SK-N-SH (cell line): ENCODE results near the gene GAB1. TPM values are rescaled to one million over a fixed set of nuclear protein-coding genes. Genes with fewer than 3 reads are reported as not detected.

ENCODE experiments used
- CTCF ChIA-PET: fragments of 300-600, 350-600 bp; formaldehyde crosslinking; extraction: SDS; loops from one replicate; lab custom pipeline; 2021; lab: Yijun Ruan, JAX
- POLR2A ChIA-PET: fragments of 350-600 bp; sonication (Branson Sonifier 250); formaldehyde crosslinking; extraction: SDS; loops from one replicate; lab custom pipeline; 2020; ENCODE audit warnings: antibody characterized with exemption, inconsistent platforms; lab: Yijun Ruan, JAX
- DNase-seq: peaks from one replicate; pipeline ENCODE4 v3.0.0; 2012
- H2AFZ ChIP-seq: fragments of 200-600 bp; sonication (generic); 2 replicates; pipeline ENCODE4 v1.8.1; 2016; ENCODE audit warnings: antibody characterized with exemption, mild to moderate bottlenecking, low read depth
- H3F3A ChIP-seq: fragments of 200-600 bp; sonication (generic); replicated peaks from 2 replicates; pipeline ENCODE3; 2016; ENCODE audit warnings: antibody characterized with exemption, mild to moderate bottlenecking; ENCODE audit not compliant: insufficient read depth
- H3K27ac ChIP-seq, 2 experiments: fragments of 200-500 bp in 1 of 2; fragments of 200-600 bp in 1 of 2; sonication (Bioruptor generic) in 1 of 2; sonication (generic), shearing (Covaris generic) in 1 of 2; 2 replicates each; pipeline versions ENCODE4 v1.5.1 to v1.6.1; 2014 to 2016; ENCODE audit warnings: low read depth in 2 of 2, inconsistent platforms in 1 of 2, low read length in 1 of 2, mild to moderate bottlenecking in 1 of 2, mixed read lengths in 1 of 2
- H3K27me3 ChIP-seq: fragments of 200-600 bp; sonication (generic), shearing (Covaris generic); 2 replicates; pipeline ENCODE4 v1.6.1; 2016; ENCODE audit warnings: mixed run types; ENCODE audit not compliant: insufficient read depth
- H3K36me3 ChIP-seq, 2 experiments: fragments of 200-500 bp in 1 of 2; fragments of 200-600 bp in 1 of 2; sonication (Bioruptor generic) in 1 of 2; sonication (generic) in 1 of 2; replicated peaks in 1 of 2; 2 replicates each; pipeline versions ENCODE3 to v1.5.1; 2014 to 2016; ENCODE audit warnings: low read length in 1 of 2, mild to moderate bottlenecking in 1 of 2; ENCODE audit not compliant: insufficient read depth in 2 of 2, control insufficient read depth in 1 of 2
- H3K4me1 ChIP-seq, 2 experiments: fragments of 200-500 bp in 1 of 2; fragments of 200-600 bp in 1 of 2; sonication (Bioruptor generic) in 1 of 2; sonication (generic), shearing (Covaris generic) in 1 of 2; 2 replicates each; pipeline versions ENCODE4 v1.5.1 to v1.6.1; 2014 to 2016; ENCODE audit warnings: low read depth in 1 of 2, low read length in 1 of 2, mixed run types in 1 of 2; ENCODE audit not compliant: insufficient read depth in 2 of 2, control insufficient read depth in 1 of 2
- H3K4me2 ChIP-seq: fragments of 200-600 bp; sonication (generic), shearing (Covaris generic); 2 replicates; pipeline ENCODE4 v1.6.1; 2017; ENCODE audit warnings: mixed run types
- H3K4me3 ChIP-seq, 2 experiments: fragments of 200-500 bp in 1 of 2; fragments of 200-600 bp in 1 of 2; sonication (Bioruptor generic) in 1 of 2; sonication (generic), shearing (Covaris generic) in 1 of 2; 2 replicates each; pipeline versions ENCODE4 v1.5.1 to v1.8.1; 2014 to 2016; ENCODE audit warnings: low read depth in 2 of 2, inconsistent platforms in 1 of 2, low read length in 1 of 2, mild to moderate bottlenecking in 1 of 2, mixed read lengths in 1 of 2, moderate library complexity in 1 of 2
- H3K79me2 ChIP-seq: fragments of 200-600 bp; sonication (generic); 2 replicates; pipeline ENCODE4 v1.8.1; 2017; ENCODE audit warnings: mild to moderate bottlenecking; ENCODE audit not compliant: insufficient read depth
- H3K9ac ChIP-seq: fragments of 200-600 bp; sonication (generic); 2 replicates; pipeline ENCODE4 v1.6.1; 2017; ENCODE audit warnings: mixed run types
- H3K9me2 ChIP-seq: fragments of 200-600 bp; sonication (generic); 2 replicates; pipeline ENCODE4 v1.6.1; 2017; ENCODE audit warnings: mixed run types
- H3K9me3 ChIP-seq: fragments of 200-600 bp; sonication (generic); 2 replicates; pipeline ENCODE4 v1.6.1; 2017; ENCODE audit warnings: mixed run types, mild to moderate bottlenecking, moderate library complexity
- H4K20me1 ChIP-seq: fragments of 200-600 bp; sonication (generic); 2 replicates; pipeline ENCODE4 v1.6.1; 2017; ENCODE audit warnings: mild to moderate bottlenecking, mixed run types; ENCODE audit not compliant: insufficient read depth
- CHD2 ChIP-seq: fragments of 150-350 bp; IDR thresholded peaks from 2 replicates; pipeline ENCODE4 v1.6.1; 2018; ENCODE audit warnings: low read length; ENCODE audit not compliant: partially characterized antibody
- CTCF ChIP-seq: fragments of 200-600 bp; sonication (generic); IDR thresholded peaks from 2 replicates; pipeline ENCODE4 v1.6.1; 2017; ENCODE audit warnings: antibody characterized with exemption, mild to moderate bottlenecking, moderate library complexity
- EP300 ChIP-seq, 2 experiments: IDR thresholded peaks; 2 replicates each; pipeline versions ENCODE4 v1.4.0 to v1.6.1; 2012; ENCODE audit warnings: borderline replicate concordance in 1 of 2, low read depth in 1 of 2, low read length in 1 of 2
- EZH2phosphoT487 ChIP-seq: fragments of 200-600 bp; sonication (generic); IDR thresholded peaks from 2 replicates; pipeline ENCODE4 v1.6.1; 2017; ENCODE audit warnings: low read depth, mixed run types, mild to moderate bottlenecking, antibody characterized with exemption, moderate library complexity, borderline replicate concordance
- FOSL2 ChIP-seq: IDR thresholded peaks from 2 replicates; pipeline ENCODE4 v1.4.0; 2012; ENCODE audit warnings: low read depth, mild to moderate bottlenecking, moderate library complexity, borderline replicate concordance
- FOXJ3 ChIP-seq: sonication (generic); formaldehyde crosslinking; IDR thresholded peaks from 2 replicates; pipeline ENCODE4 v1.5.1; 2020; ENCODE audit warnings: mild to moderate bottlenecking, missing genetic modification reagents
- FOXM1 ChIP-seq: IDR thresholded peaks from 2 replicates; pipeline ENCODE4 v1.4.0; 2012; ENCODE audit warnings: low read depth, mild to moderate bottlenecking
- GABPA ChIP-seq: IDR thresholded peaks from 2 replicates; pipeline ENCODE4 v1.4.0; 2012; ENCODE audit warnings: low read depth, mild to moderate bottlenecking
- IRF3 ChIP-seq: fragments of 150-350 bp; IDR thresholded peaks from 2 replicates; pipeline ENCODE4 v1.6.1; 2016; ENCODE audit warnings: mild to moderate bottlenecking, low read depth, low read length
- JUND ChIP-seq: IDR thresholded peaks from 2 replicates; pipeline ENCODE4 v1.4.0; 2012
- MEF2A ChIP-seq: IDR thresholded peaks from 2 replicates; pipeline ENCODE4 v1.4.0; 2012; ENCODE audit warnings: low read depth, borderline replicate concordance
- NFIC ChIP-seq: IDR thresholded peaks from 2 replicates; pipeline ENCODE4 v1.4.0; 2012; ENCODE audit warnings: borderline replicate concordance
- NRF1 ChIP-seq: IDR thresholded peaks from 2 replicates; pipeline ENCODE4 v1.6.1; 2012; ENCODE audit warnings: low read depth, mild to moderate bottlenecking, low read length
- RAD21 ChIP-seq: IDR thresholded peaks from 2 replicates; pipeline ENCODE4 v1.6.1; 2012; ENCODE audit warnings: mild to moderate bottlenecking, low read length
- RCOR1 ChIP-seq: fragments of 150-350 bp; IDR thresholded peaks from 2 replicates; pipeline ENCODE4 v1.6.1; 2017; ENCODE audit warnings: antibody characterized with exemption, low read length
- REST ChIP-seq: IDR thresholded peaks from 2 replicates; pipeline ENCODE4 v1.6.1; 2012; ENCODE audit warnings: mild to moderate bottlenecking, low read depth, low read length, moderate library complexity
- RFX5 ChIP-seq: IDR thresholded peaks from 2 replicates; pipeline ENCODE4 v1.6.1; 2012; ENCODE audit warnings: mild to moderate bottlenecking, improper control_type of control experiment, low read length
- SIN3A ChIP-seq: IDR thresholded peaks from 2 replicates; pipeline ENCODE4 v1.6.1; 2012; ENCODE audit warnings: low read depth, mild to moderate bottlenecking, low read length, moderate library complexity, borderline replicate concordance
- SMC3 ChIP-seq: IDR thresholded peaks from 2 replicates; pipeline ENCODE4 v1.6.1; 2012; ENCODE audit warnings: low read depth, low read length, improper control_type of control experiment
- YY1 ChIP-seq: IDR thresholded peaks from 2 replicates; pipeline ENCODE4 v1.4.0; 2012; ENCODE audit warnings: low read depth, mild to moderate bottlenecking
- WGBS: methylation state at CpG from one replicate; pipeline ENCODE4 v1.1.6; 2017; ENCODE audit warnings: low lambda C conversion rate; 5-methylcytosine and 5-hydroxymethylcytosine counted together
- polyA plus RNA-seq, 3 experiments: library from polyadenylated mRNA; depleted of rRNA; stranded (reverse); fragments of >200 nt; gene quantifications; 2 replicates each; pipeline ENCODE4 v1.2.3, GENCODE V29; 2012

Gene GAB1
- polyA plus RNA-seq, 1 of the 3 experiments (the other 2 are of a cell fraction): 3.7 TPM

GRCh38 chr4:143412420-143412758 lies 75.7 kb downstream of the GAB1 start (continued):
- TF ChIP-seq SMC3 (no peak), MEF2A (no peak), SIN3A (no peak)

GRCh38 chr4:143417679-143418403 lies 81.2 kb downstream of the GAB1 start:
- Histone ChIP-seq H3K79me2 (0 out of 2 replicates have a peak, but pooled peaks cover 6% of the 10 kb centered on the region), H3K27ac (no peak overlapping the region), H3K4me3 (no peak overlapping the region), H3K4me1 (no peaks in the 10 kb centered on the region), H3K36me3 (peaks cover 13 to 27% of the 10 kb centered on the region in 2 experiments), H3K9me3 (no peaks in the 10 kb centered on the region), H3F3A (peaks cover 3% of the 10 kb centered on the region), H4K20me1 (no peaks in the 10 kb centered on the region), H3K4me2 (no peak overlapping the region), H2AFZ (no peak overlapping the region), H3K9me2 (no peaks in the 10 kb centered on the region), H3K27me3 (no peaks in the 10 kb centered on the region), H3K9ac (no peak overlapping the region)
- POLR2A ChIA-PET: no interaction called here
- CTCF ChIA-PET: interaction anchor here (0.5 to 1.2 kb wide), 2 partner anchors 19 to 81 kb away, joined by 3 read pairs; partner anchors contain the start of gene GAB1
- TF ChIP-seq EZH2phosphoT487 (no peak), EP300 (IDR thresholded peaks at IDR 0.05; ENCODE audit: borderline replicate concordance in 1 of 2, low read depth in 1 of 2, low read length in 1 of 2) (no peak), FOXJ3 (CRISPR knock-in tag) (no peak), MEF2A (no peak), YY1 (no peak), FOXM1 (no peak), FOSL2 (no peak), CTCF (no peak), RAD21 (no peak)
- no peak for DNase-seq
- 94% methylated on average over 12 of the region's 12 CpGs for WGBS

GRCh38 chr4:143420227-143420626 lies 83.6 kb downstream of the GAB1 start:
- no peak for DNase-seq
- H3K4me2 ChIP-seq: no peak overlapping the region
- no peaks in the 10 kb centered on the region for H3K79me2 ChIP-seq
- peaks cover 13 to 26% of the 10 kb centered on the region in 2 experiments for H3K36me3 ChIP-seq
- no peaks in the 10 kb centered on the region for H3K9me2 ChIP-seq
- H3K27ac ChIP-seq: no peak overlapping the region; a peak in 1 of 4 replicates
- H3K27me3 ChIP-seq: no peaks in the 10 kb centered on the region
- ChIA-PET POLR2A (no interaction called here), CTCF (interaction anchor here (1.2 kb wide), 1 partner anchor 8 kb away, joined by 3 read pairs; no protein-coding TSS in a partner anchor)
- H3K9ac ChIP-seq: no peak overlapping the region
- H3K4me1 ChIP-seq: no peaks in the 10 kb centered on the region
- no peak overlapping the region for H2AFZ ChIP-seq
- no peaks in the 10 kb centered on the region for H3K9me3 ChIP-seq
- no peak overlapping the region for H3K4me3 ChIP-seq
- 98% methylated on average over 2 of the region's 2 CpGs for WGBS
- peaks cover 3% of the 10 kb centered on the region for H3F3A ChIP-seq
- no peaks in the 10 kb centered on the region for H4K20me1 ChIP-seq
- TF ChIP-seq RFX5: no peak
- no peak for TF ChIP-seq GABPA
- TF ChIP-seq CHD2: no peak
- TF ChIP-seq NFIC: no peak
- TF ChIP-seq FOXM1: no peak
- TF ChIP-seq JUND: no peak
- no peak for TF ChIP-seq SMC3
- TF ChIP-seq NRF1: no peak
- TF ChIP-seq IRF3: no peak
- no peak for TF ChIP-seq REST
- TF ChIP-seq FOSL2: no peak
- TF ChIP-seq RCOR1: no peak
- TF ChIP-seq EZH2phosphoT487: no peak
